WI38 (cell line): Measurements from ENCODE around the gene NFYA.

ENCODE experiments used
- H3K4me3 ChIP-seq: 2 replicates; pipeline ENCODE4 v1.5.1; 2011; ENCODE audit warnings: low read depth, mild to moderate bottlenecking, control low read depth, low read length
- CTCF ChIP-seq: IDR thresholded peaks from 2 replicates; pipeline ENCODE4 v1.5.1; 2012; ENCODE audit warnings: low read depth, mild to moderate bottlenecking, control low read depth, low read length

Gene NFYA

GRCh38 chr6:41079080-41079479 lies 6.3 kb downstream of the NFYA start:
- H3K4me3 ChIP-seq, result no peak overlapping the region
- no peak for TF ChIP-seq CTCF

GRCh38 chr6:41080621-41081020 lies 7.8 kb downstream of the NFYA start:
- no peak overlapping the region for H3K4me3 ChIP-seq
- no peak for TF ChIP-seq CTCF

- TF ChIP-seq CTCF, result no peak
- no peak overlapping the region for H3K4me3 ChIP-seq
Observed at GRCh38 chr6:41083072-41083471, 10.3 kb downstream of the NFYA start.

GRCh38 chr6:41085182-41085581 lies 12.4 kb downstream of the NFYA start:
- no peak for TF ChIP-seq CTCF
- H3K4me3 ChIP-seq, result no peak overlapping the region

- no peak overlapping the region for H3K4me3 ChIP-seq
- TF ChIP-seq CTCF, result no peak
Observed at GRCh38 chr6:41088451-41088850, 15.7 kb downstream of the NFYA start.

- TF ChIP-seq CTCF, result no peak
Observed at GRCh38 chr6:41090841-41091761, 18.3 kb downstream of the NFYA start.

GRCh38 chr6:41092421-41093140 lies 19.8 kb downstream of the NFYA start:
- no peak; the same call in 1 of the 2 replicates for TF ChIP-seq CTCF

More at GRCh38 chr6:41090841-41091761, 18.3 kb downstream of the NFYA start:
- H3K4me3 ChIP-seq, result no peak overlapping the region

More at GRCh38 chr6:41092421-41093140, 19.8 kb downstream of the NFYA start:
- no peak overlapping the region for H3K4me3 ChIP-seq
